Parathyroid adenoma (tissue), 2 donors: ENCODE data around the gene FUT6.

ENCODE experiments used
- H2AFZ ChIP-seq: fragments of 300-600 bp; sonication (generic); one replicate; pipeline ENCODE4 v1.7.0; 2017; ENCODE audit warnings: antibody characterized with exemption, mild to moderate bottlenecking
- H3K27ac ChIP-seq: fragments of 300-600 bp; sonication (generic); one replicate; pipeline ENCODE4 v1.7.0; 2017
- H3K27me3 ChIP-seq: fragments of 300-600 bp; sonication (generic); one replicate; pipeline ENCODE4 v1.7.0; 2017; ENCODE audit warnings: low read length; ENCODE audit not compliant: control insufficient read depth, insufficient read depth
- H3K36me3 ChIP-seq: fragments of 300-600 bp; sonication (generic); one replicate; pipeline ENCODE4 v1.7.0; 2017; ENCODE audit warnings: low read length; ENCODE audit not compliant: control insufficient read depth, insufficient read depth
- H3K4me1 ChIP-seq: fragments of 300-600 bp; sonication (generic); one replicate; pipeline ENCODE4 v1.7.0; 2017; ENCODE audit warnings: control low read depth
- H3K4me2 ChIP-seq: fragments of 300-600 bp; sonication (generic); one replicate; pipeline ENCODE4 v1.7.0; 2017; ENCODE audit warnings: low read length
- H3K4me3 ChIP-seq: fragments of 300-600 bp; sonication (generic); one replicate; pipeline ENCODE4 v1.7.0; 2017; ENCODE audit warnings: low read depth, low read length
- H3K79me2 ChIP-seq: fragments of 300-600 bp; sonication (generic); one replicate; pipeline ENCODE4 v1.7.0; 2017; ENCODE audit warnings: control low read depth
- H3K9ac ChIP-seq: fragments of 300-600 bp; sonication (generic); one replicate; pipeline ENCODE4 v1.7.0; 2017; ENCODE audit warnings: mild to moderate bottlenecking
- H3K9me3 ChIP-seq: fragments of 300-600 bp; sonication (generic); one replicate; pipeline ENCODE4 v1.7.0; 2017; ENCODE audit warnings: low read length; ENCODE audit not compliant: control insufficient read depth
- CTCF ChIP-seq: fragments of 300-600 bp; sonication (generic); IDR thresholded peaks from one replicate; pipeline ENCODE4 v1.7.0; 2017; ENCODE audit warnings: antibody characterized with exemption, mild to moderate bottlenecking
- donor health status: primary hyperparathyroidism.

FUT6 gene

GRCh38 chr19:5827342-5827890, 12.1 kb downstream of the FUT6 start:
- no peak for TF ChIP-seq CTCF
- Histone ChIP-seq H3K36me3 (no peaks in the 10 kb centered on the region), H3K27me3 (no peaks in the 10 kb centered on the region), H3K4me1 (peaks cover 3% of the 10 kb centered on the region), H3K4me3 (peak overlapping the region; percentile 35), H3K27ac (no peak overlapping the region), H3K9me3 (no peaks in the 10 kb centered on the region), H2AFZ (peak overlapping the region; percentile 42), H3K4me2 (peak overlapping the region; percentile 41), H3K9ac (no peak overlapping the region), H3K79me2 (no peaks in the 10 kb centered on the region)

GRCh38 chr19:5826531-5827341, 12.8 kb downstream of the FUT6 start:
- Histone ChIP-seq H3K27me3 (no peaks in the 10 kb centered on the region), H3K4me2 (peak overlapping the region; percentile 41), H2AFZ (peak overlapping the region; percentile 60), H3K9me3 (no peaks in the 10 kb centered on the region), H3K27ac (peak overlapping the region; percentile 21), H3K36me3 (no peaks in the 10 kb centered on the region), H3K4me1 (peaks cover 3% of the 10 kb centered on the region), H3K9ac (no peak overlapping the region), H3K4me3 (peak overlapping the region; percentile 35), H3K79me2 (no peaks in the 10 kb centered on the region)
- peak; percentile 18 for TF ChIP-seq CTCF

- H3K27ac ChIP-seq = no peak overlapping the region
- H3K27me3 ChIP-seq = no peaks in the 10 kb centered on the region
- no peak for TF ChIP-seq CTCF
Measured at GRCh38 chr19:5825178-5825577, 14.3 kb downstream of the FUT6 start.

GRCh38 chr19:5824751-5825150, 14.8 kb downstream of the FUT6 start:
- no peak for TF ChIP-seq CTCF
- Histone ChIP-seq H3K9me3 (no peaks in the 10 kb centered on the region), H3K27me3 (no peaks in the 10 kb centered on the region), H3K4me2 (no peak overlapping the region), H3K27ac (no peak overlapping the region), H3K4me3 (no peak overlapping the region), H2AFZ (no peak overlapping the region), H3K4me1 (peaks cover 3% of the 10 kb centered on the region), H3K36me3 (no peaks in the 10 kb centered on the region), H3K79me2 (no peaks in the 10 kb centered on the region), H3K9ac (no peak overlapping the region)

More at GRCh38 chr19:5825178-5825577, 14.3 kb downstream of the FUT6 start:
- Histone ChIP-seq H3K9ac (no peak overlapping the region), H3K4me2 (no peak overlapping the region), H2AFZ (no peak overlapping the region), H3K9me3 (no peaks in the 10 kb centered on the region), H3K36me3 (no peaks in the 10 kb centered on the region), H3K79me2 (no peaks in the 10 kb centered on the region), H3K4me1 (peaks cover 3% of the 10 kb centered on the region), H3K4me3 (no peak overlapping the region)
